OCI-LY7 (cell line): Measurements from ENCODE around the gene DST. TPM values are rescaled to one million over a fixed set of nuclear protein-coding genes. Genes with fewer than 3 reads are reported as not detected.
A peak's percentile ranks its signal among the peaks of the same experiment; 100 is the strongest.

Experiments
- BruUV-seq: library from RNA; stranded (reverse); fragments of 400-500 nt; replicated peaks from 2 replicates; lab custom pipeline; 2021; lab: Mats Ljungman, UMichigan
- CTCF ChIA-PET: fragments of 300-600 bp; sonication (Branson Sonifier 250); formaldehyde crosslinking; loops from one replicate; lab custom pipeline; 2022; ENCODE audit warnings: antibody characterized with exemption; ENCODE audit not compliant: unreplicated experiment; lab: Charles Lee
- POLR2A ChIA-PET: fragments of 300-600 bp; sonication (Branson Sonifier 250); formaldehyde crosslinking; loops from one replicate; lab custom pipeline; 2022; ENCODE audit warnings: antibody characterized with exemption; lab: Charles Lee
- DNase-seq: peaks from one replicate; pipeline ENCODE4 v3.0.0-alpha.2; 2015; ENCODE audit warnings: low spot score
- H2AFZ ChIP-seq: fragments of 200-600 bp; sonication (generic), shearing (Covaris generic); 2 replicates; pipeline ENCODE4 v1.6.1; 2014; ENCODE audit warnings: mild to moderate bottlenecking, antibody characterized with exemption, low read length, moderate library complexity
- H3K27ac ChIP-seq: fragments of 200-600 bp; sonication (generic); 2 replicates; pipeline ENCODE4 v1.5.1; 2014; ENCODE audit warnings: mixed run types, low read depth, mild to moderate bottlenecking, moderate library complexity, low read length, inconsistent platforms; ENCODE audit not compliant: poor library complexity, severe bottlenecking
- H3K36me3 ChIP-seq: fragments of 200-600 bp; sonication (generic); 2 replicates; pipeline ENCODE4 v1.6.1; 2014; ENCODE audit warnings: mild to moderate bottlenecking, antibody characterized with exemption, low read length, moderate library complexity, mixed read lengths; ENCODE audit not compliant: insufficient read depth
- H3K4me1 ChIP-seq: fragments of 200-600 bp; sonication (generic); 2 replicates; pipeline ENCODE4 v1.5.1; 2014; ENCODE audit warnings: mild to moderate bottlenecking, low read length; ENCODE audit not compliant: insufficient read depth, poor library complexity, severe bottlenecking
- H3K4me2 ChIP-seq: fragments of 200-600 bp; sonication (generic); 2 replicates; pipeline ENCODE4 v1.6.1; 2014; ENCODE audit warnings: mild to moderate bottlenecking, low read length
- H3K4me3 ChIP-seq: fragments of 200-600 bp; sonication (generic); 2 replicates; pipeline ENCODE4 v1.5.1; 2014; ENCODE audit warnings: mild to moderate bottlenecking, low read depth, low read length; ENCODE audit not compliant: poor library complexity, severe bottlenecking
- H3K79me2 ChIP-seq: fragments of 200-600 bp; sonication (generic); 2 replicates; pipeline ENCODE4 v1.6.1; 2016; ENCODE audit warnings: low read depth, mild to moderate bottlenecking, low read length, moderate library complexity, mixed read lengths; ENCODE audit not compliant: insufficient read depth
- H3K9me2 ChIP-seq: fragments of 200-600 bp; sonication (generic); 2 replicates; pipeline ENCODE4 v1.6.1; 2016; ENCODE audit warnings: mild to moderate bottlenecking, low read length, mixed read lengths; ENCODE audit not compliant: insufficient read depth
- H3K9me3 ChIP-seq: fragments of 200-600 bp; sonication (generic); 2 replicates; pipeline ENCODE4 v1.6.1; 2014; ENCODE audit warnings: mild to moderate bottlenecking, mixed run types, low read length, mixed read lengths
- H4K20me1 ChIP-seq: fragments of 200-600 bp; sonication (generic); 2 replicates; pipeline ENCODE4 v1.6.1; 2014; ENCODE audit warnings: mild to moderate bottlenecking, antibody characterized with exemption, low read length, moderate library complexity, mixed read lengths; ENCODE audit not compliant: insufficient read depth
- EZH2phosphoT487 ChIP-seq: fragments of 200-600 bp; sonication (generic); IDR thresholded peaks from 2 replicates; pipeline ENCODE4 v1.6.1; 2018; ENCODE audit warnings: low read depth, borderline replicate concordance, mild to moderate bottlenecking, mixed run types, antibody characterized with exemption, low read length, moderate library complexity, mixed read lengths
- intact Hi-C: fragments of 100-400 bp; cut with micrococcal nuclease; formaldehyde crosslinking; loops from one replicate; pipeline ENCODE4 v1.10.0; 2022; ENCODE audit not compliant: unreplicated experiment
- total RNA-seq, 2 experiments: library from RNA; depleted of rRNA in 1 of 2; stranded (reverse); fragments of >200 nt in 1 of 2; shearing (Covaris generic) in 1 of 2; gene quantifications; 2 replicates each; pipeline ENCODE4 v1.2.3, GENCODE V29; 2014 to 2022
- TF ChIP-seq, protein P1 (sequence below): fragments of 200-600 bp; sonication (generic); conservative IDR thresholded peaks from 2 replicates; pipeline ENCODE4 v1.5.1; 2014; ENCODE audit warnings: mild to moderate bottlenecking, antibody characterized with exemption, low read length, moderate library complexity, mixed read lengths

DST gene
- total RNA-seq, 2 experiments from 2014 or later: 8.4 to 19.4 TPM

DNA sequence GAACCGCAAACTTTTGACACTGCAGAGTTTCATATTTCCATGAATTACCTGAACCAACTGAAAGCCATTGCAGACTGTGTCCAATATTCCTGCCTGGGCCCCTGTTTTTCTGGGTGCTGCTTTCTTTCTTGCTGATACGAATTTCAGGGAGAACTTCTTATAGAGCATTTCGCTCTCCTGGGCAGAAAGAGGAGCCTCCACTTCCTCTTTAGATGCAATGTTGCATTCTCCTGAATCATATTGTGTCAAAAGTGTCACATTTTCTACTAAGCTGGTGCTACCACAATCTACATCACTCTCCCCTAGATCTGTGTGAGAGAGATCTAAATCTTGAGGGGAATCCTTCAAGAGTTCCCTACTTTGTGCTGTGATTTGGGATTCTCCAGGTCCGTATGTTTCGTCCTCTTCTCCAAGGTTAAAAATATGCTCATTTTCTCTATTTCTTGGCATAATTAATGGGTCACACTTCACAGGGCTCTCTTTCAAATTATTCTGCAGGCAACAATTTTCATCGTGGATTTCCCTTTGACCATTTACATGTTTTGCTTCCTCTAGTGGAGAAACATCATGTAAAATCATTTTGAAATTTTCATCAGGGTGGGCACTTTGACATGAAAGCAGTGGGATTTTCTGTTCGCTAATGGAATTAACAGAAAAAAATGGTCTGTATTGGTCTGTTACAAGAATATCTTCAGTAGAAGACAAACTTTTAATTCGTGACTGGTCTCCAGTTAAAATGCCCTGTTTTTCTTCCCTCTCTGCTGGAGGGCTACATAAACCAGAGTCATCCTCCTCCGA lies 102.3 kb downstream of the DST start:
- Histone ChIP-seq H4K20me1 (no peaks in the 10 kb centered on the region), H3K9me2 (no peaks in the 10 kb centered on the region), H3K9me3 (no peaks in the 10 kb centered on the region), H3K4me1 (peaks cover 35% of the 10 kb centered on the region), H3K4me3 (no peak overlapping the region), H2AFZ (peak overlapping the region; percentile 59), H3K79me2 (no peaks in the 10 kb centered on the region), H3K27ac (no peak overlapping the region), H3K36me3 (no peaks in the 10 kb centered on the region), H3K4me2 (peak overlapping the region; percentile 41)
- no peak for DNase-seq
- no TSS peak for BruUV-seq
- ChIA-PET CTCF (interaction anchor here (0.7 to 0.8 kb wide), 2 partner anchors 8 to 15 kb away, joined by 3 read pairs; no protein-coding TSS in a partner anchor), POLR2A (interaction anchor here (0.6 to 2.2 kb wide), 7 partner anchors 9 to 170 kb away, joined by 3 to 9 read pairs (median 7); no protein-coding TSS in a partner anchor)
- TF ChIP-seq, protein P1, sequence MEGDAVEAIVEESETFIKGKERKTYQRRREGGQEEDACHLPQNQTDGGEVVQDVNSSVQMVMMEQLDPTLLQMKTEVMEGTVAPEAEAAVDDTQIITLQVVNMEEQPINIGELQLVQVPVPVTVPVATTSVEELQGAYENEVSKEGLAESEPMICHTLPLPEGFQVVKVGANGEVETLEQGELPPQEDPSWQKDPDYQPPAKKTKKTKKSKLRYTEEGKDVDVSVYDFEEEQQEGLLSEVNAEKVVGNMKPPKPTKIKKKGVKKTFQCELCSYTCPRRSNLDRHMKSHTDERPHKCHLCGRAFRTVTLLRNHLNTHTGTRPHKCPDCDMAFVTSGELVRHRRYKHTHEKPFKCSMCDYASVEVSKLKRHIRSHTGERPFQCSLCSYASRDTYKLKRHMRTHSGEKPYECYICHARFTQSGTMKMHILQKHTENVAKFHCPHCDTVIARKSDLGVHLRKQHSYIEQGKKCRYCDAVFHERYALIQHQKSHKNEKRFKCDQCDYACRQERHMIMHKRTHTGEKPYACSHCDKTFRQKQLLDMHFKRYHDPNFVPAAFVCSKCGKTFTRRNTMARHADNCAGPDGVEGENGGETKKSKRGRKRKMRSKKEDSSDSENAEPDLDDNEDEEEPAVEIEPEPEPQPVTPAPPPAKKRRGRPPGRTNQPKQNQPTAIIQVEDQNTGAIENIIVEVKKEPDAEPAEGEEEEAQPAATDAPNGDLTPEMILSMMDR: no peak
- no peak for TF ChIP-seq EZH2phosphoT487
- intact Hi-C loops: no loop called here

GRCh38 chr6:56539527-56540105 lies 103.1 kb downstream of the DST start:
- CTCF ChIA-PET: interaction anchor here (0.7 to 0.8 kb wide), 2 partner anchors 9 to 14 kb away, joined by 3 read pairs; no protein-coding TSS in a partner anchor
- peaks cover 43% of the 10 kb centered on the region for H3K4me1 ChIP-seq
- H3K4me2 ChIP-seq: peak overlapping the region; percentile 41
- no peaks in the 10 kb centered on the region for H3K9me2 ChIP-seq
- no TSS peak for BruUV-seq
- H3K36me3 ChIP-seq: no peaks in the 10 kb centered on the region
- no peaks in the 10 kb centered on the region for H4K20me1 ChIP-seq
- POLR2A ChIA-PET: interaction anchor here (0.6 to 1.7 kb wide), 4 partner anchors 8 to 171 kb away, joined by 3 to 9 read pairs (median 6); no protein-coding TSS in a partner anchor
- no peak overlapping the region for H3K4me3 ChIP-seq
- H3K27ac ChIP-seq: no peak overlapping the region
- no peak for TF ChIP-seq EZH2phosphoT487
- TF ChIP-seq, protein P1: no peak
- H3K9me3 ChIP-seq: no peaks in the 10 kb centered on the region
- peak overlapping the region; percentile 59; the same call in 1 of the 2 replicates for H2AFZ ChIP-seq
- intact Hi-C loops: no loop called here
- DNase-seq: no peak
- H3K79me2 ChIP-seq: no peaks in the 10 kb centered on the region
